ENCODE results near the gene LPP. TPM values are rescaled to one million over a fixed set of nuclear protein-coding genes. Genes with fewer than 3 reads are reported as not detected.

The LPP gene
- total RNA-seq, 1 experiment from 2014 or later = 0.04 TPM

GRCh38 chr3:188320757-188321156, 166.8 kb downstream of the LPP start:
- no peak overlapping the region for H3K4me3 ChIP-seq
- no peak overlapping the region for H3K27ac ChIP-seq
- no peaks in the 10 kb centered on the region for H3K27me3 ChIP-seq
- no peak for DNase-seq
- H3K36me3 ChIP-seq = no peaks in the 10 kb centered on the region
- H3K9me3 ChIP-seq (replicated peaks) = no peaks in the 10 kb centered on the region
- no peaks in the 10 kb centered on the region for H3K4me1 ChIP-seq

DNA sequence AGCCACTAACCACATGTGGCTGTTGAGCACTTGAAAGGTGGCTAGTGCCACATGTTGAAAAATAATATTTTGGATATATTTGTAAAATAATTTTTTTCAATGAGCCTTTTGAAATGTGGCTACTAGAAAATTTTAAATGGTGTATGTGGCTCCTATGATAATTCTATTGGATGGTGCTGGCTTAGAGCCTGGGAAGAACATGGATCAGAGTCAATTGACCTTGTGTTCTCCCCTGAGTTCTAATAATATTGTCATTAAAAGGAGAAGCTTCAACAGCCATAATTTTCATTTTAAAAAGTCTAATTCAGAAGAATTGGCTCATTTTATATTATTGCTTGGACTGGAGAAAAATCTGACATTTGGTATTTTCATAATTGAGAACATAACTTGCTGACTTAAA, 167.3 kb downstream of the LPP start:
- Histone ChIP-seq H3K4me3 (no peak overlapping the region), H3K27me3 (no peaks in the 10 kb centered on the region), H3K9me3 (replicated peaks) (no peaks in the 10 kb centered on the region), H3K27ac (no peak overlapping the region), H3K36me3 (no peaks in the 10 kb centered on the region), H3K4me1 (no peaks in the 10 kb centered on the region)
- DNase-seq = no peak

DNA sequence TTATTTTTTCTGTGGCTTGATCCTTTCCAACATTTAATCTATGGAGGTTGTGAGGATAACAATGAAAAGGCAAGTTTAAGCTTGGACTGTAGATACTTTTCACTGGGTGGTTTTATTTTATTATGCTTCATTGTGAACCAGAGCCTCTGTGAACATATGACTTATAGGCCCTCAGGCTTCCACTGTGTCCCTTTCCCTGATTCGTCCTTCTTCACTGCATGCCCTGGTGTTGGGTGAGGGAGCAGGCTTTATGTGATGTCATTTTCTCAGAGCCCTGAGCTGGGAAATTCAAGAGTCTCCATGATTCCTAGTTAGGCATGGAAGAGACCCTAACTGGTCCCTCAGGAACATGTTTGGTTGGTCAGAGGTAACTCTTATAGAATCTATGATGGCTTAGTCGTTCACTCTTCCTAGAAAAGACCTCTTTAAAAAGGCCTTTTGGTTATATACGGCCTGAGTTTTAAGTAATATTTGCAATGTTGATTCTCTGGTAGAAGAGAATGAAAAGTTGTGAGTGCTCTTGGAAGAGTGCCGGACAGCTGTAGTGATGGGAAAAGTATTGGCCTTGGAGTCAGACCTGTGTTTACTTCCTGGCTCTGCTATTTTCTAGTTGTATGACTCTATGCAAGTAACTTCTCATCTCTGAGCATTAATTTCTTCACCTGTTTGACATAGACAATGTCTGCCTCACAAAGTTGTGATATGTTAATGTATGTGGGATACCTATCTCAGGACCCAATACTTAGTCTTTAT, 168.4 kb downstream of the LPP start:
- Histone ChIP-seq H3K4me3 (no peak overlapping the region), H3K9me3 (replicated peaks) (no peaks in the 10 kb centered on the region), H3K36me3 (no peaks in the 10 kb centered on the region), H3K4me1 (no peaks in the 10 kb centered on the region), H3K27ac (no peak overlapping the region), H3K27me3 (no peaks in the 10 kb centered on the region)
- DNase-seq = no peak

GRCh38 chr3:188323067-188323842, 169.3 kb downstream of the LPP start:
- Histone ChIP-seq H3K4me3 (no peak overlapping the region), H3K27me3 (no peaks in the 10 kb centered on the region), H3K4me1 (no peaks in the 10 kb centered on the region), H3K36me3 (no peaks in the 10 kb centered on the region), H3K9me3 (replicated peaks) (no peaks in the 10 kb centered on the region), H3K27ac (no peak overlapping the region)
- DNase-seq = no peak

GRCh38 chr3:188326111-188326510, 172.2 kb downstream of the LPP start:
- Histone ChIP-seq H3K9me3 (replicated peaks) (no peaks in the 10 kb centered on the region), H3K27me3 (no peaks in the 10 kb centered on the region), H3K4me1 (no peaks in the 10 kb centered on the region), H3K27ac (no peak overlapping the region), H3K4me3 (no peak overlapping the region), H3K36me3 (no peaks in the 10 kb centered on the region)
- no peak for DNase-seq

DNA sequence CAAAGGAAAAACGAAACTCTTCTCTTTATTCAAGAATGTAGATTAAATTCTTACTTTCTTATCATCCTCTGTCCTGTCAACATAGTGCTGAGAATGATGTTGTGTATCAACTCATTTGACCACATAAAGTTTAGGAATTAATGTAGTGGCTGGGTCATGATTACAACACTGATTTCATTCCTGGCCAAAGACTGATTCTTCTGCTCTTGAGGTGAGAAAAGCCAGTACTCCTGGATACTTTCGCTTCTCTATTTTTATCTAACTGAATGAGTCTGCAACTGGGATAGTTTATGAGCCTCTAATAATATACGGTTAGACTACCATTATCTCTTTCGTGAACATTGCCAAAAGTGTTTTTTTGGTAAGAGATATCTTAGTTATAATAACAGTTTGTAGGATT, 173.0 kb downstream of the LPP start:
- Histone ChIP-seq H3K27me3 (no peaks in the 10 kb centered on the region), H3K4me1 (no peaks in the 10 kb centered on the region), H3K36me3 (no peaks in the 10 kb centered on the region), H3K9me3 (replicated peaks) (no peaks in the 10 kb centered on the region), H3K27ac (no peak overlapping the region), H3K4me3 (no peak overlapping the region)
- no peak for DNase-seq

DNA sequence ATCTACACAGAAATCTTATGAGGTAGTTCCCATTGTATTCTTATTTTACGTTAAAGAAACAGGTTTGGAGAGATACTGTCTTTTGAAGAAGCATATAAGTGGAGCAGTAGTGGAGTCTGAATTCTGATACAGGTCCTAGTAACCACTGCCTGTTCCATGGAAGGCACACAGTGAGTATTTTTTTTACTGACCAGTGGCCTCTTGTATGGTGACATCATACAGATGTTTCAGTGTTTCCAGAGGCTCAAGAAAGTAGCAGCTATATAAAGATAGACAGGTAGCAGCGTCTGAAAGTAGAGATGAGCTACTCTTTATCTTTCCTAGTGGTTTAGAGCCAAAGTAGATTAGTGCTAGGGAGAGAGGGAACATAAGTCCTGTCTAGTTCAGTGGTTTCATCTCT, 173.5 kb downstream of the LPP start:
- no peak overlapping the region for H3K27ac ChIP-seq
- H3K9me3 ChIP-seq (replicated peaks) = no peaks in the 10 kb centered on the region
- no peak for DNase-seq
- no peak overlapping the region for H3K4me3 ChIP-seq
- H3K4me1 ChIP-seq = no peaks in the 10 kb centered on the region
- no peaks in the 10 kb centered on the region for H3K36me3 ChIP-seq
- no peaks in the 10 kb centered on the region for H3K27me3 ChIP-seq

GRCh38 chr3:188330138-188330537, 176.2 kb downstream of the LPP start:
- no peaks in the 10 kb centered on the region for H3K27me3 ChIP-seq
- H3K9me3 ChIP-seq (replicated peaks) = no peaks in the 10 kb centered on the region
- DNase-seq = no peak
- H3K36me3 ChIP-seq = no peaks in the 10 kb centered on the region
- no peak overlapping the region for H3K4me3 ChIP-seq
- H3K4me1 ChIP-seq = no peaks in the 10 kb centered on the region
- no peak overlapping the region for H3K27ac ChIP-seq

DNA sequence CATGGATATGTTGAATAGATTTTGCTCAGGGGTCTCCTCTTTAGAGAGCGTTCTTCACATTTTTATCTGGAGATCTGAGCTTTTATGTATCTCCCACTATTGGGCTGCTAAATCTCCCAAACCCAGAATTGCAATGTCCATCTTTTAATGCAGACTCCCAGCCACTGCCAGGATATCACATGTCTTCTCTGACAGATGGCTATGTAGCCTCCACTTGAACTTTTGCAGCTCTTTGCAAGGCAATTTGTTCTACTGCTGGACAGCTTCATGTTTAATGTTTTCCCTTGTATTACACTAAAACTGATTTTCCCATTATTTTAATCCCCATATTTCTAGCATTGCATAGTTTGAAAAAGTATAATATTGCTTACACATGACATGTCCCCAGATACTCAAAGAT, 177.2 kb downstream of the LPP start:
- Histone ChIP-seq H3K4me3 (no peak overlapping the region), H3K36me3 (no peaks in the 10 kb centered on the region), H3K27me3 (no peaks in the 10 kb centered on the region), H3K27ac (no peak overlapping the region), H3K9me3 (replicated peaks) (no peaks in the 10 kb centered on the region), H3K4me1 (no peaks in the 10 kb centered on the region)
- no peak for DNase-seq

DNA sequence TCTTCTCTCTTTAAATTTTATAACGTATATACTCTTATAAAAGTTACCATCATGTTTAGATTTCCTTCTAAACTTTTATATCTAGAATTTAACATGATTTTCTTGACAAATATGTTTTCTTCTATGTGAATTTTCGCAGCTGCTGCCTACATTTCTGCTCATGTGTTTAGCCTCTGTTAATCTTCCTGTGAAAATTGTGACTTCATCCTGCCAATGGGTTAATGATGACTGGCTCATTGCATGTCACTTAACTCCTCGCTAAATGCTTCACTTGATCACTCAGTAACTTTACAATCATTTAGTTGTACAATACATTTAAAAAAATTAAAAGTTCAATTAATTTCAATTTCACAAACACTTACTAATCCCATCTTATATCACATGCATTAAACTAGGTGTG, 178.1 kb downstream of the LPP start:
- no peak overlapping the region for H3K27ac ChIP-seq
- H3K4me3 ChIP-seq = no peak overlapping the region
- no peaks in the 10 kb centered on the region for H3K4me1 ChIP-seq
- no peaks in the 10 kb centered on the region for H3K36me3 ChIP-seq
- DNase-seq = no peak
- H3K9me3 ChIP-seq (replicated peaks) = no peaks in the 10 kb centered on the region
- H3K27me3 ChIP-seq = no peaks in the 10 kb centered on the region

DNA sequence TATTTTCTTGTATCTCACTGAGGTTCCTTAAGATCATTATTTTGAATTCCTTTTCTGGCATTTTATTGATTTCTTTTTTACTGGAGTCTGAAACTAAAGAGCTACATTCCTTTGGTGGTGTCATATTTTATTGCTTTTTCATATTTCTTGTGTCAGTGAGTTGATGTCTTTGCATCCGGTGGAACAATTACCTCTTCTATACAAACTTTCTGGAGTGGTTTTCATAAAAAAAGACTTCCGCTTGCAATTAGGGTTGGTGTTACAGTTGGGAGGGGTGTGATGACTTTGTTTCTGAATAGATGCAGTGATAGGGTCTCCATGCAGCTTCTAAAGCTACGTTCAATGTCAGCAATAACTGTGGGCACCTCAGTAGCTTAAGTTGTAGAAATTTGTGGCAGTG, 181.7 kb downstream of the LPP start:
- Histone ChIP-seq H3K36me3 (no peaks in the 10 kb centered on the region), H3K4me3 (no peak overlapping the region), H3K9me3 (replicated peaks) (no peaks in the 10 kb centered on the region), H3K27ac (no peak overlapping the region), H3K4me1 (no peaks in the 10 kb centered on the region), H3K27me3 (no peaks in the 10 kb centered on the region)
- DNase-seq = no peak

DNA sequence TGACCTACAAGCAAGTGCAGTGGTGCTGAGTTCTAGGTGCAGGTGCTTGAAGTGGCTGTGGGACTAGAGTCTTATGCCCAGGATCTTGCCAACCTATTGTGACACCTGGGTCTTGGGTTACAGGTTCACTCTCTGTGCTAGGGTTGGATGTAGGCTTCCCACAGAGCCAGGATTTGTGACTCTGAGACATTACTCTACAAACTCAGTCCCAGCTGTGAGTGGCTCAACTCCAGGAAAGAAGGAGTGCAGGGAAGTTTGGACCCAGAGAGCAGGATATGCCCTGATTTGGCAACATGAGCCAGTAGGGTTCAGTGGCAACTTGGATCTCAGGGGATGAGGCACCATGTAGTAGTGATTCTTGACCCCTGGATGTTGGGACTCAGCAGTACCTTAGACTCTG, 182.2 kb downstream of the LPP start:
- no peak for DNase-seq
- no peak overlapping the region for H3K4me3 ChIP-seq
- no peaks in the 10 kb centered on the region for H3K36me3 ChIP-seq
- no peak overlapping the region for H3K27ac ChIP-seq
- no peaks in the 10 kb centered on the region for H3K27me3 ChIP-seq
- H3K9me3 ChIP-seq (replicated peaks) = no peaks in the 10 kb centered on the region
- H3K4me1 ChIP-seq = no peaks in the 10 kb centered on the region

- H3K27me3 ChIP-seq = no peaks in the 10 kb centered on the region
- H3K36me3 ChIP-seq = no peaks in the 10 kb centered on the region
- no peak overlapping the region for H3K4me3 ChIP-seq
- H3K4me1 ChIP-seq = no peaks in the 10 kb centered on the region
- DNase-seq = no peak
- H3K27ac ChIP-seq = no peak overlapping the region
- no peaks in the 10 kb centered on the region for H3K9me3 ChIP-seq (replicated peaks)
Observed at GRCh38 chr3:188337232-188337631, 183.3 kb downstream of the LPP start.

GRCh38 chr3:188338086-188338485, 184.1 kb downstream of the LPP start:
- H3K4me3 ChIP-seq = no peak overlapping the region
- H3K27me3 ChIP-seq = no peaks in the 10 kb centered on the region
- H3K4me1 ChIP-seq = no peaks in the 10 kb centered on the region
- H3K27ac ChIP-seq = no peak overlapping the region
- no peaks in the 10 kb centered on the region for H3K9me3 ChIP-seq (replicated peaks)
- H3K36me3 ChIP-seq = no peaks in the 10 kb centered on the region
- no peak for DNase-seq

GRCh38 chr3:188339410-188340295, 185.7 kb downstream of the LPP start:
- Histone ChIP-seq H3K36me3 (no peaks in the 10 kb centered on the region), H3K9me3 (replicated peaks) (no peaks in the 10 kb centered on the region), H3K4me3 (no peak overlapping the region)

More at GRCh38 chr3:188339410-188340295, 185.7 kb downstream of the LPP start:
- Histone ChIP-seq H3K27me3 (no peaks in the 10 kb centered on the region), H3K27ac (no peak overlapping the region), H3K4me1 (no peaks in the 10 kb centered on the region)
- DNase-seq = no peak

All from SJCRH30 (cell line).